Right hindlimb (tissue), 1 donor: ENCODE results near the gene KIF24.
"Not testable (repeated sequence)": the region's sequence is repeated elsewhere in the genome, so short reads cannot be mapped to it uniquely, and the experiment has no call there.

Source experiments
- DNase-seq: peaks from one replicate; pipeline ENCODE4 v3.0.0-alpha.2; 2018

Gene KIF24

DNA sequence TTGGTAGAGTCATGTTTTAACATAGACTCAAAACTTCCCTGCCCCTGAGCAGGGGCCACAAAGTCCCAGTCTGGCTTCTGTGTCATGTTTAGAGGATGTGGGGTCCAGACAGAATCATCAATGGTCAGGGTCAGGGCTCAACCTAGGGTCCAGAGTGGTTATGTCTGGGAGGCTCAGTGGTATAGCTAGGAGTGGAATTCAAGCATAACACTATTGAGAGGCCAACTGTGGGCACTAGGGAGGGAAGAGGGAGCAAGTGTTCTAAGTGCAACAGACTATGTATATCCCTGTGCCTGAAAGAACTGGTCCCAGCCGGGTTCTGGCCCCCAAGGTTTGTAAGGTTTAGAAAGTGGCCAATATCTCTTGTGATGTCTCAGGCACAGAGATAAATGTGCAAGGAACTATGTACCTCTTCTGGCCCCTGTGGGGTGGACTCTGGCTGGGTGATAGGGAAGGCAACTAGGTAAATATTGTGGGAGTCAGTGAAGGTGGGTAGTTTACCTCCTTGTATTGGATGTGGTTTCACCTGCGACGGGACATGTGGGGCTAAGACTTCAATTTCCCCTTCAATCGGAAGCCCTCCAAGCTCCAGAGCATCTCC lies 33.6 kb upstream of the KIF24 start:
- DNase-seq: no peak

DNA sequence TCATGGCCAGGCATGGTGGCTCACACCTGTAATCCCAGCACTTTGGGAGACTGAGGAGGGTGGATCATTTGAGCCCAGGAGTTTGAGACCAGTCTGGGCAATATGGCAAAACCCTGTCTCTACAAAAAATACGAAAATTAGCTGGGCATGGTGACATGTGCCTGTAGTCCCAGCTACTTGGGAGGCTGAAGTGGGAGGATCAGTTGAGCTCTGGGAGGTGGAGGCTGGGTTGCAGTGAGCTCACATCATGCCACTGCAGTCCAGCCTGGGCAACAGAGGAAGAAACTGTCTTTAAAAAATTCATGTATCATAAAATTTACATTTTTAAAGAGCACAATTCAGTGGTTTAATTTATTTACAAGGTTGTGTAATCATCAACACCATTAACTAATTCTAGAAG lies 23.9 kb upstream of the KIF24 start:
- DNase-seq: not testable (repeated sequence)

DNA sequence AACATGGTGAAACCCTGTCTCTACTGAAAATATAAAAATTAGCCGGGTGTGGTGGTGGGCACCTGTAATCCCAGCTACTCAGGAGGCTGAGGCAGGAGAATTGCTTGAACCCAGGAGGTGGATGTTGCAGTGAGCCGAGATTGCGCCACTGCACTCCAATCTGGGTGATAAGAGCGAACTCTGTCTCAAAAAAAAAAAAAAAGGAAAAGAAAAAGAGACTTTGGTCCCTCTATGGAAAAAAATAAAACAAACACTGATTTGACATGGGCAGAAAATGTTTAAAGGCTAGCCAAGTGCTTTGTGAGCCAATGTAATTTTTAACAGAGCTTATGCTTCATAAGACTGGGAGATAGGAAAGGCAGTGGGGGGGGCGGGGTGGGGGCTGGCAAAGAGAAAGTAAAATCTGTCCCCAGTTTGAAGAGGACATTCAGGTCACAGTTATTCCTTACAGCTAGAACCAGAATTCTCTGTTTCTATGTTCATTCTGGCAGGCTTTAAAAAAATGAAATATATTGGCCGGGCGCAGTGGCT lies 23.1 kb upstream of the KIF24 start:
- not testable (repeated sequence) for DNase-seq

DNA sequence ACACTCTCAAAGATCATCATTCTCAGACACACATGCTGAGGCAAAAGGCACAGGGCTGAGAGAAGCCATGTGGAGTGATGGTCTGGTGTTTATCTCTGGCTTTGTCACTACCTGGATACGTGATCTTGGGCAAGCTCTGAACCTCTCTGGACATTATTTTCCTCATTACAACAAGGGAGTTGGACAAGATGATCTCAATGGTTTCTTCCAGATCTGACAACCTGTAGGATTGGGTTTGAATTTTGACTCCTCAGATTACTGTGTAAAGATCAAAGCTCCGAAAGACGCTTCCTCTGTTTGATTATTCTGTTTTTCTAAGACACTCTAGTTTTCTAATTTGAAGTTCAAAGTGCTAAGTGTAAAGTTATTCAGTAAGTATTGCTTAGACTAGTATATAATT lies 20.3 kb upstream of the KIF24 start:
- DNase-seq: no peak

DNA sequence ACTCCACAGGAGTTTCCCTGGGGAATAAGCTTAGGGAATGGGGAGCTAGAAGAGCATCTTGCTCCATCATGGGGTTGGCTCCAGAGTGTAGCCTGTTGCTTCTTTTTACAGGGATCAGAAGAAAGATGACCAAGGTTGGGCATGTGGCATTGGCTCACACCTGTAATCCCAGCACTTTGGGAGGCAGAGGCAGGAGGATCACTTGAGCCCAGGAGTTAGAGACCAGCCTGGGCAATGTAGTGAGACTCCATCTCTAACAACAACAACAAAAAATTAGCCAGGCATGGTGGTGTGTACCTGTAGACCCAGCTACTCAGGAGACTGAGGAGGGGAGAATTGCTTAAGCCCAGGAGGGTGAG lies 18.7 kb upstream of the KIF24 start:
- DNase-seq: no peak

DNA sequence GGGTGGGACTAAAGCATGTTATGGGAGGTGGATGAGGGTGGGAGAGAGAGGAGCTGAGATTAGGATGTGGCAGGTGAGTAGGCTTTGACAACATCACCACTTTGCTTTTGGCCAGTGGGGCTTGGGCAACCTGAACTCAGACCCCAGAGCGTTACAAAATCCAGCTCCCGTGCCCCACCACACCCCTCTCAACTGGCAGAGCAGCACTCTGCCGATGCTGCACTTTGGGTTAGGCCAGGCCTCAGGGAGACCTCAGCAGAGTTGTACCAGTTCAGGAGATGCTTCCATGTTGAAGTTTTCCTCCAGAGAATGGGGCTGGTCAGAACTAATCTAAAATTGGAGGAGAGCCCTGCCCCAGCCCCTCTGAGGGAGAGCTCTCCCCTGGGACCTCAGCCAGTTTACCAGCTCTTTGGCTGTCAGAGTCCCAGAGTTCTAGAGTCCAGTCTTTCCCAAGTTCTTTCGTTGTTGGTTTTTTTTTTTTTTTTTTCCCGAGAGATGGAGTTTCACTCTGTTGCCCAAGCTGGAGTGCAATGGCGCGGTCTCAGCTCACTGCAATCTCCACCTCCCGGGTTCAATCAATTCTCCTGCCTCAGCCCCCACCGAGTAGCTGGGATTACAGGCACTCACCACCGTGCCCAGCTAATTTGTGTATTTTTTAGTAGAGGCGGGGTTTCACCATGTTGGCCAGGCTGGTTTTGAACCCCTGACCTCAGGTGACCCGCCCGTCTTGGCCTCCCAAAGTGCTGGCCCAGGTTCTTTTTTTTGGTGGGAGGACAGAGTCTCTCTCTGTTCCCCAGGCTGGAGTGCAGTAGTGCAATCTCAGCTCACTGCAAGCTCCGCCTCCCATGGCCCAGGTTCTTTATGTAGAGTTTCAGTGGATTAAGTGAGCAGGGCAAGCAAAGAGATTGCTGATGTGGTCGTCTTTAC lies 18.1 kb upstream of the KIF24 start:
- DNase-seq: no peak

DNA sequence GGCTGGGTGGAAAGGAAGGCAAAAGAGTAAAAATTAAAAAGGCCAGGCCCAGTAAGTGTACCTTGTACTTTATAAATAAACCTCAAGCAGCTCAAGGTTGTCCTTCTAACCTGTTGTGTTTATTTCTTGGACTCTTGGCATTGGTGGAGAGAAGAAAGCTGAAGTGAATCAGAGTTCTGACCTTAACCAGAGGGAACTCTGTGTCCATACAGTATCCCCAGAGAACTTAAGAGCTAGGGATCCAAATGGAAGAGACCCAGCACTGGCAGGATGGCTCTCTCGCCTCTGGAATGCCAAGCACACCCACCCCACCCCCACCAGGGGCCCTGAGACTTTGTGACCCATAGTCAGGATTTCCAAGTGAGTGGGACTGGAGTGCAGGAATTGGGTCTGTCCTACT lies 14.5 kb upstream of the KIF24 start:
- no peak for DNase-seq

DNA sequence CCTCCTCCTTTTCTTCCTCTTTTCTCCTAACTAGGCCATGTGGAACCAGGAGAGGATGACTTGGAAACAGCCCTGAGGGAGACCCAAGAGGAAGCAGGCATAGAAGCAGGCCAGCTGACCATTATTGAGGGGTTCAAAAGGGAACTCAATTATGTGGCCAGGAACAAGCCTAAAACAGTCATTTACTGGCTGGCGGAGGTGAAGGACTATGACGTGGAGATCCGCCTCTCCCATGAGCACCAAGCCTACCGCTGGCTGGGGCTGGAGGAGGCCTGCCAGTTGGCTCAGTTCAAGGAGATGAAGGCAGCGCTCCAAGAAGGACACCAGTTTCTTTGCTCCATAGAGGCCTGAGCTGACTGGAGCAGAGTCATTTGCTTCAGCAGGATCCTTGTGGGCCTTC lies 14.0 kb upstream of the KIF24 start:
- DNase-seq: peak; percentile 86

DNA sequence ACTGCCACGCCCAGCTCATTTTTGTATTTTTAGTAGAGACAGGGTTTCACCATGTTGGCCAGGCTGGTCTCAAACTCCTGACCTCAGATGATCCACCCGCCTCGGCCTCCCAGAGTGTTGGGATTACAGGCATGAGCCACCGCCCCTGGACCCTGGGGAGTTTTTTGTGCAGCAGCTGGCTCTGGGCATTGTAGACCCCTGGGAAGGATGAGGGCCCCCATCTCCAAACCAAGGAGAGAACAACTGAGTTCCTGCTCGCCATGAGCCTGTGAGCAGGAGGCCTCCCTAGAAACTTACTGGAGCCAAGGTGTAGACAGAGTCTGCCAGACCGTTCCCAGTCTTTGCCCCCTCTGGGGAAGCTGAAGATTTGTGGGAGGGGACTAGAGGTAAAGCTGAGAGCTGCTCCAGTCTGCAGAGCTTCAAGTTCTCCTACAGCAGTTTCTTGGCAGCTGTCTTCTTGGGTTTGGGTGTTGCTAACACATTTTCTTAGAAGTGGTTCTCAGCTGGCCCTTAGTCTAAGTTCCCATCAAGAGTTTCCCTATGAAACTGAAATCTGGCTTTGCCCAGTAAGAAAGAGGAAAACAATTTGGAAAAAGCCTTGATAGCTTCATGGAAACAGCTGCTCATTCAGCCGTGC lies 12.7 kb upstream of the KIF24 start:
- DNase-seq: peak; percentile 48

DNA sequence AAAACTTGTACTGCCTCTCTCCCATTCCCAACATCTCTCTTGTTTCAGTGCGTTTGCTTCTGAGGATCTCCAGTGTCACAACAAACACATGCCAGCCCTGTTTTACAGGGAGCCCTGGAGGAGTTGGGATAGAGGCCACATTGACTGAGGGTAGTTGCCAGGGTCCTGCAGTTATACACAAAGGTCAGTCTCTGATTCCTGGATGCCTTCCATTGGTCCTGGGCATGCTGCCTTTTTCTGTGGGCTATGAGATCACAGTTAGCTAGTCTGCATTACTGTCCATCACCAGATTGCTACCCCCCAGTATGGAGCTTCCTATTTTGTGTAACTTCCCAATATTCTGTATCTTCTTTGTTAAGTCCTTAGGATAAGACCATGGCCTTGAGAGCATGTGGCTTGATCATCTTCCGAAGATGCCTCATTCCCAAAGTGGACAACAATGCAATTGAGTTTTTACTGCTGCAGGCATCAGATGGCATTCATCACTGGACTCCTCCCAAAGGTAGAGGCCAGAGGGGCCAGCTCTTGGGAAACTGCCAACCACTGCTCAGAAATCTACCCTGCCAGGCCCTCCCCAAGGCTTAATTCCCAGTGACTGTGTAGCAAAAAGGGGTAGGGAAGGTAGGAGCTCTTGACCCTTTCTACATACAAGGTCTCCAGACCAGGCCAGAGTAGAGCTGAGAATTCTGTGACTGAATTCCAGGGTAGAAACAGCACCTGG lies 9.8 kb upstream of the KIF24 start:
- no peak for DNase-seq

DNA sequence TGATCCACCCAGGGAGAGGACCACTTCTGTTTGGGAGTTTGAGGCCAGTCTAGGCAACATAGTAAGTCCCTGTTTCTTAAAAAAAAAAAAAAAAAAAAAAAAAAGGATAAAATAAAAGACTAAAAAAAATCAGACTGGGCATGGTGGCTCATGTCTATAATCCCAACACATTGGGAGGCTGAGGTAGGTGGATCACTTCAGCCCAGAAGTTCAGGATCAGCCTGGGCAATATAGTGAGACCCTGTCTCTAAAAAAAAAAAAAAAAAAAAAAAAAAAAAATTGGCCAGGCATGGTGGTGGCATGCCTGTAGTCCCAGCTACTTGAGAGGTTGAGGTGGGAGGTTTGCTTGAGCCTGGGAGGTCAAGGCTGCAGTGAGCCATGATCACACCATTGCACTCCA lies 9.0 kb upstream of the KIF24 start:
- DNase-seq: not testable (repeated sequence)

DNA sequence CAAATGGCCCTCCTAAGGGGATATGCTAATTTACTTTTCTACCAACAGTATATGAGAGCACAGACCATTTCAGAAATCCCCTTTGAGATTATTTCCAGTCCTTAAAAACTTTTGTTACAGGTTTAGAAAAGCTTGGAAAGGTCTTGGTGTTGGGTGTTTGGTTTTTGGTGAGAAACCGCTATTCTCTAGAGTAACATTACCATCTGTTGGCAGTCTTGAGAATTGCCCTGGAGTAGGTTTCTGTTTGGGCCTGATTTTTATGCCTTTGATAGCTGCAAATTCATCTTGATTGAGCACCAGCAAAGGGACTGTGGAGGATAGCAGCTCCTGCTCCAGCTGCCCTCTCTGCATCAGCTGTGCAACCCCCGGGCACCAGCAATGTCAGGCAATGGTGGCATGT lies 8.3 kb upstream of the KIF24 start:
- DNase-seq: no peak

DNA sequence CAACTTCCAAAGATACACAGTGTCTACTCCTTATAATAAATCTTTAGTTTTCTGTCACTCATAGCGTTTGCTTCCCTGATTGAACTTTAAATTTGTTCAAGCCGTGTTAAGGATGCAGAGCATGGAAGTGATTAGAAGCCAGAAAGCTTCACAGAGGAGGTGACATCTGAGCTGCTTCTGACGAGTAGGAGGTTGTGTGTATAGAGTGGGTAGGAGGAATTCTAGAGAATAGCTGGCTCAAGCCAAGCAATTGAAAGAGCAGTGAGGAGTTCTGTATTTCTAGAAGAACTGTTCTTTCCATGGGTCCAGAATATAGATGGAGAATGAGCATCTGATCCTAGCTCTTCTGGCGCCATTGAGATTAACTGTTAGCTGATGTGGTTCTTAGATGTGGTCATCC lies 6.3 kb upstream of the KIF24 start:
- DNase-seq: no peak

DNA sequence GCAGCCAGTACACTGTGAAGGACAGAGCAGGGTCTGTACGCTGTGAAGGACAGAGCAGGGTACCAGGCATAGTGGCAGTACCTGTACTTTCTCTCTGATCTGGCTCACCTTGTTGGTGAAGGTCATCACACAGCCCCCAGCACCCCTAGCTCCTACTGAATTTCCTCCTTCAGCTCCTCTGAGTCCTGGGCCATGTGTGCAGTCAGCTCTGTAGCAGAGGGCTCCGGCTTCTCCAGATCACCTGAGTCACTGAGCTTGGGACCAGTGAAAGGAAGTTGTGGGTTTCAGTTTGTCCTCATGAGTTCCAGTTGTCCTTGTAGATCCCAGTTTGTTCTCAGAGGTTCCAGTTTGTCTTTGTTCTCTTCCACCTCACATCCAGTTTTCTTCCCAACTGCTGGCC lies 5.8 kb upstream of the KIF24 start:
- DNase-seq: no peak

DNA sequence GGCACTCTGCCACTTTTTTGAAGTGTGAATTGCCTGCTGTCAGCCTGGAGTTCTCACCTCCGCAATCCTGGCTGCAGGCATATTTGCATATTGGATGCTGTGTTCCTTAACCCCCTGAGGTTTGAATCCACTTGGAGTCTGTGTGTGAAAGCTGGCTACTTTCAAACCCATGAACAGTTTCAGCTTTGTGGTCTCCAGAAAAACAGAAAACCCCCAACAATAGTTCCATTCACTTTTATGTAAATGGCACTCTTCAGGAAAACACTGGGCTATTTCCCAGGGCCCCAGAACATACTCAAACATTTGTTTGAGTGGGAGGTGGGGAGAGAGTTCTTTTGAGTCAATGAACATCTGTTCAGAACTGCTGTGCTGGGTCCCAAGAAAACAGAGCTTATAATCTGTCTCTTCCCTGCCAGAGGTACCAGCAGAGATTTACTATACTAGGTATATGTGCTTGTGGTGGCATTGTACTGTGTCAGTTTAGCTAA lies 5.3 kb upstream of the KIF24 start:
- DNase-seq: no peak

DNA sequence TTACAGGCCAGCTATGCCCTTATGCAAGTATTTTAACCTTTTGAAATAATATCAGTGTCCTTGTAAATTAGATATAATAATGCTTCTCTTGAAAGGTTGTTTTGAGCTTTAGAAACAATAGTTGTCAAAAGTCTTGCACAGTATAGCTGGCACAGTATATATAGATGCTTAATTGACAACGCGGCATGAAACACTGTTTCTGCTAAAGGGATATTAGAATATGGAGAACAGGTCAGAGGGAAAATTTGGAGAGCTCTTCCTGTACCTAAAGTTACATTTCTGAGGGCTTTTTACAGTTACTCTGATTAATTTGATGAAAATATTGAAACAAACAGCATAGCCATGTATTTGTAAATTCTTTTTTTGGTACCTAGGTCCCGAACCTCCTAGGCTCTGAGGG lies 4.8 kb upstream of the KIF24 start:
- no peak for DNase-seq

DNA sequence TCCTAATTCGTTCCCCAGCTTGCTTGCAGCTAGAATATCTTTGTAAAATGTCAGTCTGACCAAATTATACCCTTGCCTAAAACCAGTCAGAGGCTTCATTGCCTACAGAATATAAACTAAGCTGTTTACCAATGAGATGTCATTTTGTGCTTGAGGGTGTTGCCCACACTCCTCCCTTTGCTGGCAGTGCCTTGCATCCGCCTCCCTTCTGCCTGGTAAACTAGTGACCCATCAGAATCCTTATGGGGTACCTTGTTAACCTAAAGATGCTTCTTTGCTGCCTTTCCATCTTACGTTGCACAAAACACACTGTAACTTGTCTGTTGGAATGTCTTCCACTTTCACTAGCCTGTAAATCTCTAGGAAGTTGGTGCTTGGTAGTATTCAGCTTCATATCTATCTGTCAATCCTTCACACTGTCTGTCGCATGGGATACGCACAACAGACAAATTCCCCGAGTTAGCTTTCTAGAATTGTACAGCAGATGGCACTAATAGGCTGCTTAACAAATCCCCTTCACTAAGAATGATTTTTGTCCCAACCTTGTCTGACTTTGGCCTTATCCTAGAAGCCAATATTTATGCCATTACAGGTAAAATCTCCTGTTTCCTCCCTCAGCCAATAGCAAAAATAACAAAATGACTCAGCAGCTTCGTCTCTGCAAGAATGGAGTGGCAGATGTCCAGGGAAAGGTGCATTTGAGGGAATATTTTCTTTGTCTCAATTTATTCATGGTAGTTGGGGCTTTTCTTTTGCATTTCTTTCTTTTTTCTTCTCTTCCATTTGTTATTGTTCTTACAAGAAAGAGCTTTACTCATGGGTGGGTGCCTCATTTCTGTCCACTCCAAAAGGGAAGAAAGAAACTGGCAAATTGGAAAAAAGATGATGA lies 3.3 kb upstream of the KIF24 start:
- no peak for DNase-seq

DNA sequence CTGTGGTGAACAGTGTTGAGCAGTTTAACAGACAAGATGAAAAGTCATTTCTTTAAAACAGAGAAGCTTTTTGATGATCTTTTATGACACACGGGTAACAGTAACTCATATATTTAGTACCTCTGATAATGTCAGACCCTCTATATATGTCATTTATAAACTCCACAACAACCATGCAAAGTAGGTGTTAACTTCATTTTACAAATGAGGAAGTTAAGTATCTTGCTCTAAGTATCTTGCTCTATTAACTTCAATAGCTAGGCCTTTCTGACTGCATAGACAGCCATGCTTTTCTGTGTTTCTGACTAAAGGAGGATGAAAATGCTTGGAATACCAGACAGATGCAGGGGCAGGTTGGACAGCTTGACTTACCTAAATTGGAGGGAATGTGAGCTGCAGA lies 2.1 kb upstream of the KIF24 start:
- no peak for DNase-seq

DNA sequence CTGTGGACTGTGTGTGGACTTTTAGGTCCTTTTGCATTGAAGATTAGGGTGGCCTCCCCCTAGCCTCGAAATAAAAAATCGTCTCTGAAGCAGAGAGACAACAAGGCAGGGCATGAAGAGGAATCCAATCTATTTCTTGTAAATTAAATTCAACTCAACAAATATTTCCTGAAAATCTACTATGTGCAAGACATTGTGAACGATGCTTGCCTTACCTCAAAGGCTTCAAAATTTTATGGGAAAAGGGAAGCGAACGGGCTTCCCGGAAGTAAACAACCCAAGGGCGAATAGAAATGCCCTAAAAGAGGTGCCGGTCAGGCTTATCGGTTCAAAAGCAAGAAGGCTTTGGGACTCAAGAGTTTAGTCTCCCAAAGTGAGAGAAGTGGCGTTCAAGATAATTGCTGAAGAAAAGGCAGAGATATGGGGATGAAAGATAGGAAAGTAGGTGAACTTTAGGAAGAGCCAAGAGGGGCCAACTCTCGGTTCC lies 525 bp downstream of the KIF24 start:
- DNase-seq: no peak

DNA sequence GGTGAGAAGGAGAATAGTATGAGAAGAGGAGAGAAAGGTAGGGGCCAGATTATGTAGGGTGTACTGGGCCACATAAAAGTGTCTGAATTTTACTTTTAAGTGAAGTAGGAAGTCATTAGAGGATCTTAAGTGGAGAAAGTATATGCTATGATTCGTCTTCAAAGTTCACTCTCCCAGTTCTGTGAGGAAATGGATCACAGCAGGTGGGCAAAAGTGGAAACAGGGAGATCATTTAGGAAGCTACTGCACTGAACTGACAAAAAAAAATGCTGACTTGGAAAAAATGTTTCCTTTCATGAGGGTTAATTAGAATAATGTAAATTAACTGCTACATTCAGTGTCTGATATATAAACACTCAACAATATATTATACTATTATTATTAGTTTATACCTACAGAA lies 2.4 kb downstream of the KIF24 start:
- DNase-seq: no peak

DNA sequence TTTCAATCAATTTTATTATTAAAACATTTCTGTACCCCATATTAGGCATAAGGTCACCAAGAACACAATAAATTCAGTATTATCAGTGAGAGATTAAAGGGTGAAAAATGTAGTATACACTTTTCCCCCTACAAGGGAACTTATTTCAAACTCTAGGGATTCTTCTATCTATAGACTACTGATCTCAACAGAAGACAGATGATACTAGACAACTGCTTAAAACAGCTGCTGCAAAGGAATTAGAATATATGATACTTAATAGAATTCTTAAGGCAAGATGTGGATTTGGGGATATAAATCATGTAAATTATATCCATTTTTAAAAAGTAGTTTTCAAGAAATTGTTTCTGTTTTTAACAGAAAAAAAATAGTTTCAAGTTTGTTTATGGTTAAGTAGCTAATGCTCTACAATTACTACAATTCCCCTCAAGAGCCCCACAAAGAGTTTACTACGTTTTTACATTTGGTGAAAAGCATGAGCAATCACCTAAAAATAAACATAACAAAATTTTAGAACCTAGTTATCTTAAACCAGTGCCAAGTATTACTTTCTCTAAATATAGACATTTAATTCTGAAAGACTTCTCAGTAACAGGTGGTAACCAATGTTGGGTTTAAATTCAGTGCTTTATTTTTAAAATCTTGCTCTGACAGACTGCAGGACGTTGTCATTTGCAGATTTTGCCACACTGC lies 6.0 kb downstream of the KIF24 start:
- DNase-seq: no peak
